GM12874 (cell line): ENCODE measurements around the gene UBR2.

Experiments
- CTCF ChIP-seq: IDR thresholded peaks from 2 replicates; pipeline ENCODE4 v1.5.1; 2011; ENCODE audit warnings: low read depth, mild to moderate bottlenecking, control low read depth, low read length, moderate library complexity; ENCODE audit not compliant: insufficient read depth

Gene UBR2

GRCh38 chr6:42690872-42691271 lies 127.0 kb downstream of the UBR2 start:
- no peak for TF ChIP-seq CTCF

GRCh38 chr6:42692137-42692911 lies 128.5 kb downstream of the UBR2 start:
- TF ChIP-seq CTCF = no peak

- TF ChIP-seq CTCF = no peak
Measured at GRCh38 chr6:42693725-42694323, 130.0 kb downstream of the UBR2 start.

GRCh38 chr6:42694586-42694985 lies 130.8 kb downstream of the UBR2 start:
- TF ChIP-seq CTCF = no peak

- no peak for TF ChIP-seq CTCF
Measured at GRCh38 chr6:42696526-42697267, 132.9 kb downstream of the UBR2 start.

- TF ChIP-seq CTCF = no peak
Measured at GRCh38 chr6:42697268-42697655, 133.4 kb downstream of the UBR2 start.

GRCh38 chr6:42698217-42698616 lies 134.4 kb downstream of the UBR2 start:
- TF ChIP-seq CTCF = no peak
